Endodermal cell (in vitro differentiated cells): ENCODE results near the gene RSPH9. TPM values are rescaled to one million over a fixed set of nuclear protein-coding genes. Genes with fewer than 3 reads are reported as not detected.

Experiments used
- DNase-seq: peaks from one replicate; pipeline ENCODE4 v3.0.0-alpha.2; 2017
- H3K27ac ChIP-seq: 2 replicates; pipeline ENCODE4 v1.5.1; 2013; ENCODE audit warnings: mild to moderate bottlenecking, low read depth, low read length, moderate library complexity
- H3K27me3 ChIP-seq: 2 replicates; pipeline ENCODE4 v1.6.1; 2013; ENCODE audit warnings: mild to moderate bottlenecking, low read length, moderate library complexity; ENCODE audit not compliant: insufficient read depth, control insufficient read depth, poor library complexity, severe bottlenecking
- H3K36me3 ChIP-seq: 2 replicates; pipeline ENCODE4 v1.7.0; 2013; ENCODE audit warnings: mild to moderate bottlenecking, low read length, moderate library complexity; ENCODE audit not compliant: control insufficient read depth, insufficient read depth
- H3K4me1 ChIP-seq: one replicate; pipeline ENCODE4 v1.7.0; 2013; ENCODE audit warnings: low read length; ENCODE audit not compliant: control insufficient read depth, insufficient read depth
- H3K4me3 ChIP-seq: 2 replicates; pipeline ENCODE4 v1.5.1; 2013; ENCODE audit warnings: mild to moderate bottlenecking, low read length, moderate library complexity
- H3K9ac ChIP-seq: 2 replicates; pipeline ENCODE4 v1.6.1; 2013; ENCODE audit warnings: mild to moderate bottlenecking, low read length, moderate library complexity; ENCODE audit not compliant: poor library complexity, severe bottlenecking; ENCODE audit errors: extremely low read depth
- H3K9me3 ChIP-seq: 2 replicates; pipeline ENCODE4 v1.6.1; 2013; ENCODE audit warnings: mild to moderate bottlenecking, low read length, moderate library complexity; ENCODE audit not compliant: control insufficient read depth
- H3K27ac Mint-ChIP-seq: 2 replicates; pipeline ENCODE4 v1.8.0; 2020; ENCODE audit warnings: mixed read lengths
- H3K27me3 Mint-ChIP-seq: 2 replicates; pipeline ENCODE4 v1.8.0; 2021; ENCODE audit warnings: mild to moderate bottlenecking, mixed read lengths; ENCODE audit not compliant: insufficient read depth
- H3K36me3 Mint-ChIP-seq: 2 replicates; pipeline ENCODE4 v1.8.0; 2020; ENCODE audit warnings: low read depth, mixed read lengths
- H3K4me1 Mint-ChIP-seq: 2 replicates; pipeline ENCODE4 v1.8.0; 2020; ENCODE audit warnings: mixed read lengths
- H3K4me3 Mint-ChIP-seq: 2 replicates; pipeline ENCODE4 v1.8.0; 2020; ENCODE audit warnings: mild to moderate bottlenecking, moderate library complexity, mixed read lengths
- H3K9me3 Mint-ChIP-seq: 2 replicates; pipeline ENCODE4 v1.8.0; 2020; ENCODE audit warnings: mild to moderate bottlenecking, mixed read lengths
- CTCF ChIP-seq: fragments of 200-600 bp; sonication (generic); conservative IDR thresholded peaks from 2 replicates; pipeline ENCODE4 v1.5.0; 2021; ENCODE audit warnings: antibody characterized with exemption, mild to moderate bottlenecking
- WGBS, 2 experiments: methylation state at CpG; one replicate each; pipeline versions ENCODE4 v1.1.5 to v1.1.7; 2013; ENCODE audit warnings: missing lambda C conversion rate in 2 of 2, mixed read lengths in 1 of 2; ENCODE audit not compliant: insufficient coverage in 1 of 2, insufficient read length in 1 of 2; 5-methylcytosine and 5-hydroxymethylcytosine counted together
- total RNA-seq, 2 donors: library from RNA; stranded (reverse); fragmentation: NEBNext Ultra II Directional in 1 of 2; extraction: Animal tissue kit (Norgen Biotek cat#: 25700) in 1 of 2; gene quantifications; 2 replicates in 1 of 2; 3 replicates in 1 of 2; pipeline ENCODE4 v1.2.1, GENCODE V29; 2021

Gene RSPH9
- total RNA-seq, 2 donors from 2014 or later: 0.44 to 0.64 TPM

- H3K27ac Mint-ChIP-seq: no peak overlapping the region
These were observed 61.2 kb downstream of the RSPH9 start for GRCh38 chr6:43705996-43706395.

GRCh38 chr6:43706788-43707187, 62.0 kb downstream of the RSPH9 start:
- no peaks in the 10 kb centered on the region for H3K9me3 ChIP-seq
- 79 to 87% methylated on average over 7 to 8 of the region's 8 CpGs for WGBS, 2 experiments
- peak overlapping the region; percentile 52 for H3K9ac ChIP-seq
- H3K36me3 Mint-ChIP-seq: no peaks in the 10 kb centered on the region
- TF ChIP-seq CTCF: no peak
- no peaks in the 10 kb centered on the region for H3K27me3 ChIP-seq
- peaks cover 71% of the 10 kb centered on the region for H3K4me1 Mint-ChIP-seq
- peak overlapping the region; percentile 96 for H3K27ac Mint-ChIP-seq
- H3K36me3 ChIP-seq: no peaks in the 10 kb centered on the region
- no peak overlapping the region for H3K27ac ChIP-seq
- peak overlapping the region; percentile 33 for H3K4me3 Mint-ChIP-seq
- DNase-seq: no peak
- no peaks in the 10 kb centered on the region for H3K9me3 Mint-ChIP-seq
- no peaks in the 10 kb centered on the region for H3K27me3 Mint-ChIP-seq
- peaks cover 40% of the 10 kb centered on the region for H3K4me1 ChIP-seq
- H3K4me3 ChIP-seq: no peak overlapping the region

More at GRCh38 chr6:43705996-43706395, 61.2 kb downstream of the RSPH9 start:
- no peaks in the 10 kb centered on the region for H3K27me3 ChIP-seq
- H3K4me3 ChIP-seq: no peak overlapping the region
- WGBS, 2 experiments: 79 to 90% methylated on average over 3 of the region's 3 CpGs
- no peak for DNase-seq
- H3K4me1 Mint-ChIP-seq: peaks cover 67% of the 10 kb centered on the region
- no peak overlapping the region for H3K9ac ChIP-seq
- no peaks in the 10 kb centered on the region for H3K36me3 Mint-ChIP-seq
- H3K9me3 Mint-ChIP-seq: no peaks in the 10 kb centered on the region
- no peak for TF ChIP-seq CTCF
- no peak overlapping the region for H3K4me3 Mint-ChIP-seq
- no peaks in the 10 kb centered on the region for H3K9me3 ChIP-seq
- no peaks in the 10 kb centered on the region for H3K27me3 Mint-ChIP-seq
- peaks cover 40% of the 10 kb centered on the region for H3K4me1 ChIP-seq
- H3K27ac ChIP-seq: no peak overlapping the region
- no peaks in the 10 kb centered on the region for H3K36me3 ChIP-seq

DNA sequence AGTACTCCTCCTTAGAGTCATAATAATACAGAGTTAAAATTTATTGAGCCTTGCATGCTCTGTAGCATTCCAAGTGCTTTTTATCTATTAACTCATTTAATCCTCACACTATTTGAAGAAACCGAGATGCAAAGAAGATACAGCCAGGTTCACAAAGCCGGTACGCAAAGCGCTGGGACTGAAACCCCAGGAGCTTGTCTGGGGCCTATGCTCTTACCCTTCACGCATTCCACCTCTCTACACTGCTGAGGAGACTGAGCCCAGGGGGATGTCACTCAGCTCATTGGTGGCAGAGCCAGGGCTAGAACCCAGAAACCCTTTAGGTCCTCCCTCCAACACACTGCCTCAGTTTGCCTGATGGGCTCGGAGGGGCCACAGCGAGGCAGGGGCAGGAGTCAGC, 62.4 kb downstream of the RSPH9 start:
- Histone ChIP-seq H3K27ac (peak overlapping the region; percentile 42), H3K9me3 (no peaks in the 10 kb centered on the region), H3K4me3 (no peak overlapping the region), H3K27me3 (no peaks in the 10 kb centered on the region), H3K4me1 (peaks cover 37% of the 10 kb centered on the region), H3K36me3 (no peaks in the 10 kb centered on the region), H3K9ac (peak overlapping the region; percentile 52)
- Mint-ChIP-seq H3K9me3 (no peaks in the 10 kb centered on the region), H3K36me3 (no peaks in the 10 kb centered on the region), H3K4me1 (peaks cover 67% of the 10 kb centered on the region), H3K27me3 (no peaks in the 10 kb centered on the region), H3K27ac (peak overlapping the region; percentile 96), H3K4me3 (peak overlapping the region; percentile 33)
- DNase-seq: peak; percentile 73
- no peak for TF ChIP-seq CTCF
- WGBS, 2 experiments: 20 to 38% methylated on average over 3 to 7 of the region's 7 CpGs
